Myocyte (in vitro differentiated cells): Measurements from ENCODE around the gene KRTCAP2. TPM values are rescaled to one million over a fixed set of nuclear protein-coding genes. Genes with fewer than 3 reads are reported as not detected.

ENCODE experiments used
- DNase-seq: peaks from one replicate; pipeline ENCODE4 v3.0.0-alpha.2; 2012; ENCODE audit warnings: low read depth
- microRNA counts: library from miRNA; unstranded; fragments of <30 nt; microRNA quantifications from one replicate; lab custom pipeline; 2016
- total RNA-seq: library from RNA; depleted of rRNA; stranded (reverse); fragments of >200 nt; gene quantifications from 2 replicates; pipeline ENCODE4 v1.2.3, GENCODE V29; 2014

The KRTCAP2 gene
- total RNA-seq, 1 donor from 2014 or later: 81.4 TPM

- no peak for DNase-seq
Measured at GRCh38 chr1:155120253-155120652, 52.9 kb downstream of the KRTCAP2 start.

MicroRNA genes within 50 kb of the gene (microRNA counts, 767-probe panel; counts per million panel counts)
- microRNA hsa-miR-92b-3p (lab: Ali Mortazavi, UCI): not detected

Other genes with a start within 250 kb of the KRTCAP2 start
- gene PMVK, start 236.6 kb downstream of the KRTCAP2 start, total RNA-seq: 10.9 and 11.3 TPM in 2 replicates
- 535 and 641 TPM in 2 replicates for gene PBXIP1, start 217.2 kb downstream of the KRTCAP2 start, total RNA-seq
- gene PYGO2, start 211.5 kb downstream of the KRTCAP2 start, total RNA-seq: 25.8 and 31.0 TPM in 2 replicates
- 165 and 171 TPM in 2 replicates for gene SHC1, start 202.6 kb downstream of the KRTCAP2 start, total RNA-seq
- 26.6 and 33.5 TPM in 2 replicates for gene CKS1B, start 198.6 kb downstream of the KRTCAP2 start, total RNA-seq
- gene FLAD1, start 190.0 kb downstream of the KRTCAP2 start, total RNA-seq: 27.2 and 28.1 TPM in 2 replicates
- not detected in 2 replicates for gene LENEP, start 179.7 kb downstream of the KRTCAP2 start, total RNA-seq
- gene ZBTB7B, start 170.5 kb downstream of the KRTCAP2 start, total RNA-seq: 24.6 and 26.6 TPM in 2 replicates
- not detected in 2 replicates for gene DCST2, start 139.5 kb downstream of the KRTCAP2 start, total RNA-seq
- gene DCST1, start 139.5 kb downstream of the KRTCAP2 start, total RNA-seq: not detected in 2 replicates
- 27.3 and 33.3 TPM in 2 replicates for gene ADAM15, start 122.0 kb downstream of the KRTCAP2 start, total RNA-seq
- gene EFNA4, start 109.6 kb downstream of the KRTCAP2 start, total RNA-seq: 4.9 and 8.3 TPM in 2 replicates
- gene EFNA3, start 94.5 kb downstream of the KRTCAP2 start, total RNA-seq: 0.56 and 0.88 TPM in 2 replicates
- gene EFNA1, start 45.4 kb downstream of the KRTCAP2 start, total RNA-seq: 0.59 and 1.4 TPM in 2 replicates
- gene SLC50A1, start 37.5 kb downstream of the KRTCAP2 start, total RNA-seq: 12.2 and 13.4 TPM in 2 replicates
- 83.9 and 90.0 TPM in 2 replicates for gene DPM3, start 32.8 kb downstream of the KRTCAP2 start, total RNA-seq
- gene TRIM46, start 545 bp upstream of the KRTCAP2 start, total RNA-seq: 0.62 and 0.94 TPM in 2 replicates
- gene THBS3, start 34.6 kb upstream of the KRTCAP2 start, total RNA-seq: 40.9 and 52.1 TPM in 2 replicates
- 15.1 and 18.8 TPM in 2 replicates for gene MTX1, start 35.4 kb upstream of the KRTCAP2 start, total RNA-seq
- gene ENTREP3, start 82.2 kb upstream of the KRTCAP2 start, total RNA-seq: 7.5 and 13.1 TPM in 2 replicates
- 106 and 130 TPM in 2 replicates for gene SCAMP3, start 89.1 kb upstream of the KRTCAP2 start, total RNA-seq
- gene CLK2, start 100.2 kb upstream of the KRTCAP2 start, total RNA-seq: 24.8 and 26.8 TPM in 2 replicates
- 2.1 and 3.0 TPM in 2 replicates for gene HCN3, start 104.2 kb upstream of the KRTCAP2 start, total RNA-seq
- gene PKLR, start 128.1 kb upstream of the KRTCAP2 start, total RNA-seq: not detected in 2 replicates
- 369 and 536 TPM in 2 replicates for gene FDPS, start 135.6 kb upstream of the KRTCAP2 start, total RNA-seq
- 16.1 and 18.8 TPM in 2 replicates for gene RUSC1, start 147.6 kb upstream of the KRTCAP2 start, total RNA-seq